ENCODE measurements around the gene DDX17. TPM values are rescaled to one million over a fixed set of nuclear protein-coding genes. Genes with fewer than 3 reads are reported as not detected.

The DDX17 gene
- total and polyA plus RNA-seq, 11 donors = 133 to 202 (median 166) TPM

DNA sequence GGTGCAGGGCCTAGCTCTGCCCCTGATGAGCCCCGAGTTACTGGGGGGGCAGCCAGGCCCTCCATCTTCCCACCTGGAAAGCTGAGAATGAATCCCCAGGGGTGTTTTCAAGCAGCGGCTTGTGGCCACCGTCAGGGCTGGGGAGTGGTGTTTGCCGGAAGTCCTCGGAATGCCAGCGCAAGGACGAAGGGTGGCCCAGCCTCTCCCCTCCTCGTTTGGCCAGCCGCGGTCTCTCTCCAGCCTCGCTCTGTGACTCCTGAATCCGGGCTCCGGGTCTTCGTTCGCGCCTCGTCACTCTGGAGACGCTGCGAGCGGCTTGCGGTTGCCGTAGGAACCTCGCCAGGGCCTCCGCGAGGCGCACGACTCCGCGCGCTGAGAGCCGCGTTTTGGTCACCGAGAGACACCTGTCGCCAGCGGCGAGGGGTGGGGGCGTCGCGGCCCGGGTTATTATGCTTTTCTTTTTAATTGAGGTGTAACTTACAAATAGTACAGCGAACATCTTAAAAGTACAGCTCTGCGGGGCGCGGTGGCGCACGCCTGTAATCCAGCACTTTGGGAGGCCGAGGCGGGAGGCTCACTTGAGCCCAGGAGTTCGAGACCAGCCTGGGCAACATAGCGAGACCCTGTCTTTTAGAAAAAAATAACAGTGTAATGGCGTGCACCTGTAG is 44.6 kb downstream of the DDX17 start:
- intact Hi-C loops (cut with DNase I) = loop anchor here in 3 of 10 donors (5.0 to 10.0 kb wide), 3 partner anchors 46 to 103 kb away; partner anchors contain the start of gene DDX17 (in 1 of the 3)
- Histone ChIP-seq H3K27ac (peak overlapping the region in 9 of 12 donors; percentile 11 to 82 (median 71)), H3K36me3 (no peaks in the 10 kb centered on the region), H3K4me1 (peaks cover 0 to 50% (median 20%) of the 10 kb centered on the region in 12 donors), H3K27me3 (peaks cover 0 to 70% (median 5%) of the 10 kb centered on the region in 9 donors), H3K4me3 (peak overlapping the region in 10 of 12 donors; percentile 9 to 43 (median 30)), H3K9me3 (no peaks in the 10 kb centered on the region)
- TF ChIP-seq CTCF (IDR thresholded peaks at IDR 0.05) (peak in 2 of 12 donors; percentile 3 to 5), POLR2A (IDR thresholded peaks at IDR 0.05) (no peak)
- peak; percentile 54 to 81 (median 76) for ATAC-seq
- 14 to 29% (median 22%) methylated on average over 24 to 51 of the region's 51 CpGs for WGBS, 4 donors
- peak; percentile 86 to 91 (median 88) for DNase-seq

- WGBS, 4 donors = 43 to 67% (median 47%) methylated on average over 6 to 9 of the region's 9 CpGs
- Histone ChIP-seq H3K27me3 (peaks cover 0 to 75% (median 10%) of the 10 kb centered on the region in 9 donors), H3K36me3 (no peaks in the 10 kb centered on the region), H3K9me3 (no peaks in the 10 kb centered on the region), H3K4me1 (peaks cover 0 to 55% (median 21%) of the 10 kb centered on the region in 12 donors), H3K4me3 (peak overlapping the region in 9 of 12 donors; percentile 9 to 43 (median 34)), H3K27ac (peak overlapping the region in 8 of 12 donors; percentile 39 to 82 (median 72))
- peak in 1 of 5 donors; percentile 19 for DNase-seq
- ATAC-seq = peak in 2 of 4 donors; percentile 9 to 28
- intact Hi-C loops (cut with DNase I) = loop anchor here in 3 of 10 donors (5.0 to 10.0 kb wide), 3 partner anchors 46 to 104 kb away; partner anchors contain the start of gene DDX17 (in 1 of the 3)
- TF ChIP-seq CTCF (IDR thresholded peaks at IDR 0.05) (no peak), POLR2A (IDR thresholded peaks at IDR 0.05) (no peak)
These were observed 45.1 kb downstream of the DDX17 start for GRCh38 chr22:38461057-38461413.

DNA sequence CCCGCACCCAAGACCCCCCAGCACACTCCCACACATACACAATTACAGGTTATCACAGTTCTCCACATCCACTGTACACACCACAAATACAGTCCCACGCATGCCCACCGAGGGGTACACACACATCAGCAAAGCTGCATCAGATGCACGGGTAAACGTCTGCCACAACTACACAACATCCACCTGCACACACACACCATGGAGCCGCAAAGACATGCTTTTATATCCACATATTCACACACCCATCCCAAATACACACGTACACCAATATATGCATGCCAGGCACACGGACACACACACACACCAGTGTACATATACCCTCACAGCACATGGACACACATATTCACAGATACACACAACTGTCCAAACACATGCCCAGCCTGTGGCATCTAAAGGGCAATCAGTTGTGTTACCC is 45.7 kb downstream of the DDX17 start:
- Histone ChIP-seq H3K27ac (peak overlapping the region in 2 of 12 donors; percentile 12 to 33), H3K27me3 (peaks cover 0 to 81% (median 13%) of the 10 kb centered on the region in 9 donors), H3K9me3 (no peaks in the 10 kb centered on the region), H3K4me1 (peaks cover 0 to 61% (median 22%) of the 10 kb centered on the region in 12 donors), H3K4me3 (no peak overlapping the region), H3K36me3 (no peaks in the 10 kb centered on the region)
- TF ChIP-seq CTCF (IDR thresholded peaks at IDR 0.05) = no peak
- no peak for TF ChIP-seq POLR2A (IDR thresholded peaks at IDR 0.05)
- 42 to 57% (median 49%) methylated on average over 8 of the region's 8 CpGs for WGBS, 4 donors
- DNase-seq (peak in 1 of 5 donors; percentile 7), ATAC-seq (no peak)
- intact Hi-C loops (cut with DNase I) = loop anchor here in 3 of 10 donors (5.0 to 10.0 kb wide), 3 partner anchors 47 to 104 kb away; partner anchors contain the start of gene DDX17 (in 1 of the 3)

Measured in heart left ventricle (tissue), 16 donors.